Measurements from ENCODE around the gene CTBS.

CTBS gene

GRCh38 chr1:84505493-84506001, 68.7 kb downstream of the CTBS start:
- no peak for DNase-seq

GRCh38 chr1:84504580-84505492, 69.4 kb downstream of the CTBS start:
- DNase-seq = peak; percentile 13

DNA sequence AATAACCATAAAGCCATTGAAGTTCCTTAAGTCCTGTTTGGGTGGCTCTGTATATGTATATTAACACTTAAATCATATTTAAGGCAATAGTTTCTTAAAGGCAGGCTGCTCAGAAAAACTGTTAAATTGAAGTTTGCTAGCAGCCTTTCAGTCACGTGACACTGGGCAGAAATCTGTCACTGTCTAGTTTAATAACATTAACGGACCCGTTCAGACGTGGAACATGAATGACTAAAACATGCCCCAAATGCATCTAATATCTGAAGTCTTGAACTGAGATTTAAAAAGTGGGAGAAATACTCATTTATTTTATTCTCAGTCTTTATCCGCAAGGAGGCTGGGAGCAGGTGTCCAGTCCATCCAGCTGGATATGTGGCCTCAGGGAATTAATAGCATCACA, 71.3 kb downstream of the CTBS start:
- no peak for DNase-seq
